Gastrocnemius medialis (tissue), 4 donors: Measurements from ENCODE around the gene PPOX.

ENCODE experiments used
- POLR2A ChIP-seq, 2 donors: fragments of 450-650 bp; IDR thresholded peaks; one replicate each; pipeline ENCODE4 v1.6.1; 2017; ENCODE audit warnings: antibody characterized with exemption in 2 of 2, mild to moderate bottlenecking in 2 of 2, moderate library complexity in 2 of 2
- TF ChIP-seq, protein P1 (sequence below), 5 experiments: fragments of 450-650 bp in 3 of 5; fragments of 200-600 bp in 2 of 5; sonication (generic) in 2 of 5; IDR thresholded peaks in 4 of 5; conservative IDR thresholded peaks in 1 of 5; 1 replicate in 4 of 5; 2 replicates in 1 of 5; pipeline ENCODE4 v1.5.1; 2016 to 2019; ENCODE audit warnings: antibody characterized with exemption in 5 of 5, mild to moderate bottlenecking in 3 of 5, moderate library complexity in 3 of 5

DNA sequence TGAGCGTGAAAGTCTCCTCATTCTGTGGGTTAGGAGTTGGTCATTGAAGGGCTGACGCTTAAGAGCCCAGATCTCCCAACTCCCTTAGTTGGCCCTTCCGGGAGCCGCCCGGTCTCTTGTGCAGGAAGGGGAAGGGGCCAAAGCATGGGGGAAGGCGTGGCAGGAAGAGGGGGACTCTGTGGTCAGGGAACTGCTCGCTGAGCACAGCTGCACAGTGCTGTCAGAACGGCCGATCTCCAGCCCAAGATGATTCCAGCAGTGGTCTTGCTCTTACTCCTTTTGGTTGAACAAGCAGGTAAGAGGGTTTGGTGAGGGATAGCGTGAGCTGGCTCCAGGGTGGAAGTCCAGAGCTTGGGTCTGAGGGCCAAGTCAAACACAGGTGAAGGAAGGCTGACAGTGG, 48.9 kb downstream of the PPOX start, which contains the start of gene FCER1G:
- TF ChIP-seq, protein P1, sequence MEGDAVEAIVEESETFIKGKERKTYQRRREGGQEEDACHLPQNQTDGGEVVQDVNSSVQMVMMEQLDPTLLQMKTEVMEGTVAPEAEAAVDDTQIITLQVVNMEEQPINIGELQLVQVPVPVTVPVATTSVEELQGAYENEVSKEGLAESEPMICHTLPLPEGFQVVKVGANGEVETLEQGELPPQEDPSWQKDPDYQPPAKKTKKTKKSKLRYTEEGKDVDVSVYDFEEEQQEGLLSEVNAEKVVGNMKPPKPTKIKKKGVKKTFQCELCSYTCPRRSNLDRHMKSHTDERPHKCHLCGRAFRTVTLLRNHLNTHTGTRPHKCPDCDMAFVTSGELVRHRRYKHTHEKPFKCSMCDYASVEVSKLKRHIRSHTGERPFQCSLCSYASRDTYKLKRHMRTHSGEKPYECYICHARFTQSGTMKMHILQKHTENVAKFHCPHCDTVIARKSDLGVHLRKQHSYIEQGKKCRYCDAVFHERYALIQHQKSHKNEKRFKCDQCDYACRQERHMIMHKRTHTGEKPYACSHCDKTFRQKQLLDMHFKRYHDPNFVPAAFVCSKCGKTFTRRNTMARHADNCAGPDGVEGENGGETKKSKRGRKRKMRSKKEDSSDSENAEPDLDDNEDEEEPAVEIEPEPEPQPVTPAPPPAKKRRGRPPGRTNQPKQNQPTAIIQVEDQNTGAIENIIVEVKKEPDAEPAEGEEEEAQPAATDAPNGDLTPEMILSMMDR (IDR thresholded peaks at IDR 0.05 in 4 of 5, conservative IDR thresholded peaks at IDR 0.05 in 1 of 5) = no peak
- TF ChIP-seq POLR2A (IDR thresholded peaks at IDR 0.05) = peak; percentile 27 to 46
